Astrocyte (in vitro differentiated cells and primary cell): ENCODE data around the gene INCENP.

ENCODE experiments used
- CTCF ChIP-seq: IDR thresholded peaks from 2 replicates; pipeline ENCODE4 v1.5.1; 2011; ENCODE audit warnings: low read depth, mild to moderate bottlenecking, inconsistent platforms, low read length, moderate library complexity; ENCODE audit not compliant: insufficient read depth
- EZH2 ChIP-seq: IDR thresholded peaks from 2 replicates; pipeline ENCODE4 v1.6.1; 2012; ENCODE audit warnings: mild to moderate bottlenecking, low read length, inconsistent platforms; ENCODE audit not compliant: insufficient read depth

- no peak for TF ChIP-seq CTCF
- TF ChIP-seq EZH2 = no peak
Observed at GRCh38 chr11:62150887-62151736, 27.3 kb downstream of the INCENP start.
